Measurements from ENCODE around the gene ESRRA. TPM values are rescaled to one million over a fixed set of nuclear protein-coding genes. Genes with fewer than 3 reads are reported as not detected.

ESRRA gene
- total and polyA plus RNA-seq, 10 of the 15 experiments (the other 5 are each of a cell fraction or from before 2014, with no cell fraction given) = 0.32 to 48.9 (median 12.6) TPM

DNA sequence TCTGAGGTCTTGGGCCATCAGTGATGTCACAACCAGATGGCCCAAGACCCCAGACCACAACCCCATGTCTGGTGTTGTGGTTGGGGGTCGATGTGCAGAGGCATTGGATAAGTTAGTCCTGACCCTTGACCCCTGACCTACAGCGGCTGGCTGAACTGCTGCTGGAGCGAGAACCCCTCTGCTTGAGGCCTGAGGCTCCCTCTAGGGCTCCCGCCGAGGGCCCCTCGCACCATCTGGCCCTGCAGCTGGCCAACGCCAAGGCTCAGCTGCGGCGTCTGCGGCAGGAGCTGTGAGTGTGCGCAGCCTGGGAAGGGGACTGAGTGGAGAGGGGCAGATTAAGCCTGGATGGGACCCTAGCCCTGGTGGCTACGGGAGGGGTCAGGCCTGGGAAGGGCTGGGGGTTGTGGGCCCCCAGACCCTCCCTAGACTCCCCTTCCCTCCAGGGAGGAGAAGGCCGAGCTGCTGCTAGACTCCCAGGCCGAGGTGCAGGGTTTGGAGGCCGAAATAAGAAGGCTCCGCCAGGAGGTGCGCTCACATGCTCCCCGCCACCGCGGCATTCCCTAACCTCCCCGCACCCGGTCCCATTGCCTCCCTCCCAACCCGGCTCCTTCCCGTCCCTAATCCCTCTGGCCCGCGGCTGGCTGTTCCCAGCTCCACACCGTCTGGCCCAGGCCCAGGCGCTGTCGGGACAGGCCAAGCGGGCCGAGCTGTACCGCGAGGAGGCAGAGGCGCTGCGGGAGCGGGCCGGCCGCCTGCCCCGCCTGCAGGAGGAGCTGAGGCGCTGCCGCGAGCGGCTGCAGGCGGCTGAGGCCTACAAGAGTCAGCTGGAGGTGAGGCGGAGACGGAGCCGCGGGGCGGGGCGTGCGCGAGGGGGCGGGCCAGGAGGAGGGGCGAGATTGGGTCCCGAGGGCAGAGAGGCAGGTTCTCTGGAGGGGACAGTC, 36.8 kb downstream of the ESRRA start (continued):
- TF ChIP-seq EGR1 (IDR thresholded peaks at IDR 0.05; ENCODE audit: borderline replicate concordance in 1 of 2, low read depth in 2 of 2, low read length in 2 of 2) (0 out of 3 replicates have a peak, but pooled peaks of 1 of the 2 experiments have one; percentile 31), TCF3 (IDR thresholded peaks at IDR 0.05; ENCODE audit: borderline replicate concordance, insufficient read depth, low read depth, low read length) (no peak), EED (IDR thresholded peaks at IDR 0.05; ENCODE audit: low read depth) (no peak), KDM1A (IDR thresholded peaks at IDR 0.05; ENCODE audit: borderline replicate concordance) (no peak), BMI1 (IDR thresholded peaks at IDR 0.05; ENCODE audit: borderline replicate concordance) (no peak), NFIC (IDR thresholded peaks at IDR 0.05; ENCODE audit: low read depth, low read length) (no peak), RBBP5 (conservative IDR thresholded peaks at IDR 0.05) (no peak), SUZ12 (IDR thresholded peaks at IDR 0.05; ENCODE audit: unreplicated experiment) (no peak), SMAD1 (IDR thresholded peaks at IDR 0.05; ENCODE audit: low read depth, partially characterized antibody) (no peak), PAX8 (IDR thresholded peaks at IDR 0.05) (no peak)
- TF ChIP-seq, protein P1, sequence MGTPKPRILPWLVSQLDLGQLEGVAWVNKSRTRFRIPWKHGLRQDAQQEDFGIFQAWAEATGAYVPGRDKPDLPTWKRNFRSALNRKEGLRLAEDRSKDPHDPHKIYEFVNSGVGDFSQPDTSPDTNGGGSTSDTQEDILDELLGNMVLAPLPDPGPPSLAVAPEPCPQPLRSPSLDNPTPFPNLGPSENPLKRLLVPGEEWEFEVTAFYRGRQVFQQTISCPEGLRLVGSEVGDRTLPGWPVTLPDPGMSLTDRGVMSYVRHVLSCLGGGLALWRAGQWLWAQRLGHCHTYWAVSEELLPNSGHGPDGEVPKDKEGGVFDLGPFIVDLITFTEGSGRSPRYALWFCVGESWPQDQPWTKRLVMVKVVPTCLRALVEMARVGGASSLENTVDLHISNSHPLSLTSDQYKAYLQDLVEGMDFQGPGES (IDR thresholded peaks at IDR 0.05) = no peak
- TF ChIP-seq, protein P2, sequence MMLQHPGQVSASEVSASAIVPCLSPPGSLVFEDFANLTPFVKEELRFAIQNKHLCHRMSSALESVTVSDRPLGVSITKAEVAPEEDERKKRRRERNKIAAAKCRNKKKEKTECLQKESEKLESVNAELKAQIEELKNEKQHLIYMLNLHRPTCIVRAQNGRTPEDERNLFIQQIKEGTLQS (IDR thresholded peaks at IDR 0.05; ENCODE audit: borderline replicate concordance, extremely low read depth, low read depth, low read length) = no peak
- TF ChIP-seq, protein P3, sequence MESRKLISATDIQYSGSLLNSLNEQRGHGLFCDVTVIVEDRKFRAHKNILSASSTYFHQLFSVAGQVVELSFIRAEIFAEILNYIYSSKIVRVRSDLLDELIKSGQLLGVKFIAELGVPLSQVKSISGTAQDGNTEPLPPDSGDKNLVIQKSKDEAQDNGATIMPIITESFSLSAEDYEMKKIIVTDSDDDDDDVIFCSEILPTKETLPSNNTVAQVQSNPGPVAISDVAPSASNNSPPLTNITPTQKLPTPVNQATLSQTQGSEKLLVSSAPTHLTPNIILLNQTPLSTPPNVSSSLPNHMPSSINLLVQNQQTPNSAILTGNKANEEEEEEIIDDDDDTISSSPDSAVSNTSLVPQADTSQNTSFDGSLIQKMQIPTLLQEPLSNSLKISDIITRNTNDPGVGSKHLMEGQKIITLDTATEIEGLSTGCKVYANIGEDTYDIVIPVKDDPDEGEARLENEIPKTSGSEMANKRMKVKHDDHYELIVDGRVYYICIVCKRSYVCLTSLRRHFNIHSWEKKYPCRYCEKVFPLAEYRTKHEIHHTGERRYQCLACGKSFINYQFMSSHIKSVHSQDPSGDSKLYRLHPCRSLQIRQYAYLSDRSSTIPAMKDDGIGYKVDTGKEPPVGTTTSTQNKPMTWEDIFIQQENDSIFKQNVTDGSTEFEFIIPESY (IDR thresholded peaks at IDR 0.05) = peak; percentile 62; the same call in 1 of the 2 replicates
- TF ChIP-seq, protein P4, sequence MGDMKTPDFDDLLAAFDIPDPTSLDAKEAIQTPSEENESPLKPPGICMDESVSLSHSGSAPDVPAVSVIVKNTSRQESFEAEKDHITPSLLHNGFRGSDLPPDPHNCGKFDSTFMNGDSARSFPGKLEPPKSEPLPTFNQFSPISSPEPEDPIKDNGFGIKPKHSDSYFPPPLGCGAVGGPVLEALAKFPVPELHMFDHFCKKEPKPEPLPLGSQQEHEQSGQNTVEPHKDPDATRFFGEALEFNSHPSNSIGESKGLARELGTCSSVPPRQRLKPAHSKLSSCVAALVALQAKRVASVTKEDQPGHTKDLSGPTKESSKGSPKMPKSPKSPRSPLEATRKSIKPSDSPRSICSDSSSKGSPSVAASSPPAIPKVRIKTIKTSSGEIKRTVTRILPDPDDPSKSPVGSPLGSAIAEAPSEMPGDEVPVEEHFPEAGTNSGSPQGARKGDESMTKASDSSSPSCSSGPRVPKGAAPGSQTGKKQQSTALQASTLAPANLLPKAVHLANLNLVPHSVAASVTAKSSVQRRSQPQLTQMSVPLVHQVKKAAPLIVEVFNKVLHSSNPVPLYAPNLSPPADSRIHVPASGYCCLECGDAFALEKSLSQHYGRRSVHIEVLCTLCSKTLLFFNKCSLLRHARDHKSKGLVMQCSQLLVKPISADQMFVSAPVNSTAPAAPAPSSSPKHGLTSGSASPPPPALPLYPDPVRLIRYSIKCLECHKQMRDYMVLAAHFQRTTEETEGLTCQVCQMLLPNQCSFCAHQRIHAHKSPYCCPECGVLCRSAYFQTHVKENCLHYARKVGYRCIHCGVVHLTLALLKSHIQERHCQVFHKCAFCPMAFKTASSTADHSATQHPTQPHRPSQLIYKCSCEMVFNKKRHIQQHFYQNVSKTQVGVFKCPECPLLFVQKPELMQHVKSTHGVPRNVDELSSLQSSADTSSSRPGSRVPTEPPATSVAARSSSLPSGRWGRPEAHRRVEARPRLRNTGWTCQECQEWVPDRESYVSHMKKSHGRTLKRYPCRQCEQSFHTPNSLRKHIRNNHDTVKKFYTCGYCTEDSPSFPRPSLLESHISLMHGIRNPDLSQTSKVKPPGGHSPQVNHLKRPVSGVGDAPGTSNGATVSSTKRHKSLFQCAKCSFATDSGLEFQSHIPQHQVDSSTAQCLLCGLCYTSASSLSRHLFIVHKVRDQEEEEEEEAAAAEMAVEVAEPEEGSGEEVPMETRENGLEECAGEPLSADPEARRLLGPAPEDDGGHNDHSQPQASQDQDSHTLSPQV (IDR thresholded peaks at IDR 0.05) = no peak
